Measurements from ENCODE around the gene ADAMTS14.

Gene ADAMTS14

GRCh38 chr10:70715853-70716795 is 43.8 kb downstream of the ADAMTS14 start:
- DNase-seq (ENCODE audit: insufficient read length, low spot score) (no peak), FAIRE-seq (no peak)
- TF ChIP-seq POLR2A (IDR thresholded peaks at IDR 0.05; ENCODE audit: low read depth, low read length) (no peak), SPI1 (IDR thresholded peaks at IDR 0.05; ENCODE audit: low read depth, low read length) (peak; percentile 28; the same call in 1 of the 2 replicates)

DNA sequence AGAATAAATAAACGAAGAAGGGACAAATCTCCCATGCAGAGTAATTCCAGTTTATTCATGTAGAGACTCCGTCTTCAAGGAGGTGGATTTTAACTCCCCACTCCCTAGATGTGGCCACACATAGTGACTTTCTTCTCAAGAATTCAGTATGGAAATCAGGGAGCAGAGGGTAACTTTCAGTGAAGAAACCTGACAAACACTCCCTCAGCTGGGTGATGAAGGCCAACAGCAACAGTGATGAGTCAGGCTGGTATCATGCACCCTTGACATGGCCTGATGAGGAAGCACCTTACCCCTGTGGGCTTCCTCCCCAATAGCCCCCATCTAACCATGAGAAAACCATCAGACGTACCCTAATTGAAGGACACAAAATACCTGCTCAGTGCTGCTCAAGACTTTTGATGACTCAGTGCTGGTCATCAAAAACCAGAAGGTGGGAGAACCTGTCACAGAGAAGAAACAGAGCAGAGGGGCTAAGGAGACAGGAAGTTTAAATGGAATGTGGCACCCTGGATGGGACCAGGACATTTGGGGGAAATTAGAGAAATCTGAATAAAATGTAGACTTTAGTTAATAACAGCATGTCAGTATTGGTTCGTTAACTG is 50.6 kb downstream of the ADAMTS14 start:
- no peak for FAIRE-seq
- DNase-seq (ENCODE audit: insufficient read length, low spot score): no peak

GRCh38 chr10:70723771-70724170 is 51.5 kb downstream of the ADAMTS14 start:
- FAIRE-seq: no peak
- TF ChIP-seq POLR2A (IDR thresholded peaks at IDR 0.05; ENCODE audit: low read depth, low read length) (no peak), POLR2AphosphoS5 (IDR thresholded peaks at IDR 0.05; ENCODE audit: low read depth, low read length) (no peak), PAX5 (IDR thresholded peaks at IDR 0.05; ENCODE audit: insufficient read depth, low read length, severe bottlenecking) (no peak), SPI1 (IDR thresholded peaks at IDR 0.05; ENCODE audit: low read depth, low read length) (no peak), POU2F2 (IDR thresholded peaks at IDR 0.05; ENCODE audit: low read depth, low read length) (no peak), TAF1 (IDR thresholded peaks at IDR 0.05; ENCODE audit: low read depth, low read length) (no peak)
- no peak for DNase-seq (ENCODE audit: insufficient read length, low spot score)

More for the DNA sequence above, 50.6 kb downstream of the ADAMTS14 start:
- no peak for TF ChIP-seq POLR2A (IDR thresholded peaks at IDR 0.05; ENCODE audit: low read depth, low read length)
- TF ChIP-seq TAF1 (IDR thresholded peaks at IDR 0.05; ENCODE audit: low read depth, low read length): no peak
- no peak for TF ChIP-seq POLR2AphosphoS5 (IDR thresholded peaks at IDR 0.05; ENCODE audit: low read depth, low read length)
- no peak for TF ChIP-seq PAX5 (IDR thresholded peaks at IDR 0.05; ENCODE audit: insufficient read depth, low read length, severe bottlenecking)
- no peak for TF ChIP-seq POU2F2 (IDR thresholded peaks at IDR 0.05; ENCODE audit: low read depth, low read length)
- no peak for TF ChIP-seq SPI1 (IDR thresholded peaks at IDR 0.05; ENCODE audit: low read depth, low read length)

- no peak for FAIRE-seq
- TF ChIP-seq POU2F2 (IDR thresholded peaks at IDR 0.05; ENCODE audit: low read depth, low read length) (no peak), SPI1 (IDR thresholded peaks at IDR 0.05; ENCODE audit: low read depth, low read length) (no peak), PAX5 (IDR thresholded peaks at IDR 0.05; ENCODE audit: insufficient read depth, low read length, severe bottlenecking) (no peak), POLR2A (IDR thresholded peaks at IDR 0.05; ENCODE audit: low read depth, low read length) (no peak), TAF1 (IDR thresholded peaks at IDR 0.05; ENCODE audit: low read depth, low read length) (no peak), POLR2AphosphoS5 (IDR thresholded peaks at IDR 0.05; ENCODE audit: low read depth, low read length) (no peak)
- no peak for DNase-seq (ENCODE audit: insufficient read length, low spot score)
These were observed 54.7 kb downstream of the ADAMTS14 start for GRCh38 chr10:70726909-70727495.

DNA sequence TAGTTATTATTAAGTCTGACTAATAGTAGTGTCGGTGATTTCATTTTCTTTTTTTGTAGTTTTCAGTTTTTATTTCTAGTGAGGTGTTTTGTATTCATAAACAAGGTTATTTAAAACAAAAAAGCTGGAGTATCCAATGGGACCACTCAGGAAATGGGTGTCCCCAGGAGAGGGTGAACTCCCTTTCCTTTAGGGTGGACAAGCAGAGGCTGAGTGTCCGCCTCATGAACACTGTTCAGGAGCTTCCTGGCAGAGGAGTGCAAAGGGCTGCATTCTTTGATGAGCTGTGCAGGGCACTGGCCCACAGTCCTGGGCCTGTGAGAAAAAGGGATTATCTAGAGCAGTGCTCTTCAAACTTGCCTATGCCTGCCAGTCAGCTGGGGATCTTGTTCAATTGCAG is 56.0 kb downstream of the ADAMTS14 start:
- TF ChIP-seq TAF1 (IDR thresholded peaks at IDR 0.05; ENCODE audit: low read depth, low read length) (no peak), POLR2A (IDR thresholded peaks at IDR 0.05; ENCODE audit: low read depth, low read length) (no peak), POU2F2 (IDR thresholded peaks at IDR 0.05; ENCODE audit: low read depth, low read length) (no peak), SPI1 (IDR thresholded peaks at IDR 0.05; ENCODE audit: low read depth, low read length) (no peak), PAX5 (IDR thresholded peaks at IDR 0.05; ENCODE audit: insufficient read depth, low read length, severe bottlenecking) (no peak), POLR2AphosphoS5 (IDR thresholded peaks at IDR 0.05; ENCODE audit: low read depth, low read length) (no peak)
- FAIRE-seq (no peak), DNase-seq (ENCODE audit: insufficient read length, low spot score) (no peak)

DNA sequence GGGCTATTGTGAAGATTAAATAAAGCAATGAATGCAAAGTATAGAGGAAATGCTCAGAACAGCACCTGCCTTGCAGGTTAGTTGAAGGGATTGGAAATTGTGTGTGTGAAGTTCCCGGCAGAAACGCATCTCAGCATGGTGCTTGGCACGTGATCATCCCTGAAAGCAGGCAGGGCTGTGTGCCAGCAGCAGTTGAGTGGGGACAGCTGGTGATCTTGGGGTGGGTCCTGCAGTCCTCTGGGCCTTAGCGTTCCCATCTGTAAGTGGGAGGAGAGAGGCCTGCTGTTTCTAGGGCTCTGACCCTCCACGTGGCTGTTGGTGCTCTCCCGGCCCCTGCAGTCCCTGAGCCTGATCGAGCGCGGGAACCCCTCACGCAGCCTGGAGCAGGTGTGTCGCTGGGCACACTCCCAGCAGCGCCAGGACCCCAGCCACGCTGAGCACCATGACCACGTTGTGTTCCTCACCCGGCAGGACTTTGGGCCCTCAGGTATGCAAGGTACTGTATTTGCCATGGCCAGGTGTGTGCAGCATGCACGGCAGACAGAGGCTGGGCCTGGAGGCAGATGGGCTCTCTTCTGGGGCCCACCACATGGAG is 57.6 kb downstream of the ADAMTS14 start:
- no peak for DNase-seq (ENCODE audit: insufficient read length, low spot score)
- TF ChIP-seq SPI1 (IDR thresholded peaks at IDR 0.05; ENCODE audit: low read depth, low read length): no peak
- TF ChIP-seq POU2F2 (IDR thresholded peaks at IDR 0.05; ENCODE audit: low read depth, low read length): no peak
- no peak for TF ChIP-seq PAX5 (IDR thresholded peaks at IDR 0.05; ENCODE audit: insufficient read depth, low read length, severe bottlenecking)
- no peak for TF ChIP-seq POLR2A (IDR thresholded peaks at IDR 0.05; ENCODE audit: low read depth, low read length)
- TF ChIP-seq POLR2AphosphoS5 (IDR thresholded peaks at IDR 0.05; ENCODE audit: low read depth, low read length): no peak
- TF ChIP-seq TAF1 (IDR thresholded peaks at IDR 0.05; ENCODE audit: low read depth, low read length): no peak
- no peak for FAIRE-seq

GRCh38 chr10:70730955-70731354 is 58.6 kb downstream of the ADAMTS14 start:
- FAIRE-seq: no peak
- TF ChIP-seq SPI1 (IDR thresholded peaks at IDR 0.05; ENCODE audit: low read depth, low read length) (no peak), POU2F2 (IDR thresholded peaks at IDR 0.05; ENCODE audit: low read depth, low read length) (no peak), POLR2A (IDR thresholded peaks at IDR 0.05; ENCODE audit: low read depth, low read length) (no peak), PAX5 (IDR thresholded peaks at IDR 0.05; ENCODE audit: insufficient read depth, low read length, severe bottlenecking) (no peak), TAF1 (IDR thresholded peaks at IDR 0.05; ENCODE audit: low read depth, low read length) (no peak), POLR2AphosphoS5 (IDR thresholded peaks at IDR 0.05; ENCODE audit: low read depth, low read length) (no peak)

DNA sequence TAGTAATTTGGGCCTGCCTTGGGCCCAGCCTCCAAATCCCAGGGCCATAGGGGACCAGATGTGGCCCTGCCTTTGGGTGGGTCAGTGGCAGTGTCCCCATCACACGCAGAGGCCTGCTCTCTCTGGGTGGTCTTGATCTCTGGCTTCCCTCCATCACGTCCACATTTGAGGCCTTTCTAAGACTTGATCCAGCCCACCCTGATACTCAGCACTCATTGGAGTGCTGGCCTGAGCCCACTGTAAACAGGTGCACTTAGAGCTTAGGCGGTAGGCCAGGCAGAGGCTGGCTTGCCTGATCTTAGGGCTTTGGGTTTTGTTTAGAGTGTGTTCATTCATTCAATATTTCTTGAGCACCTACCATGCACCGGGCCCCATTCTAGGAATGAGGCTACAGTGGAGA is 60.3 kb downstream of the ADAMTS14 start:
- FAIRE-seq: no peak

More at GRCh38 chr10:70730955-70731354, 58.6 kb downstream of the ADAMTS14 start:
- DNase-seq (ENCODE audit: insufficient read length, low spot score): no peak

More for the DNA sequence above, 60.3 kb downstream of the ADAMTS14 start:
- TF ChIP-seq POLR2A (IDR thresholded peaks at IDR 0.05; ENCODE audit: low read depth, low read length) (no peak), POU2F2 (IDR thresholded peaks at IDR 0.05; ENCODE audit: low read depth, low read length) (no peak), SPI1 (IDR thresholded peaks at IDR 0.05; ENCODE audit: low read depth, low read length) (no peak), PAX5 (IDR thresholded peaks at IDR 0.05; ENCODE audit: insufficient read depth, low read length, severe bottlenecking) (no peak), TAF1 (IDR thresholded peaks at IDR 0.05; ENCODE audit: low read depth, low read length) (no peak), POLR2AphosphoS5 (IDR thresholded peaks at IDR 0.05; ENCODE audit: low read depth, low read length) (no peak)
- DNase-seq (ENCODE audit: insufficient read length, low spot score): no peak

Data from GM12891 (cell line).